Neural cell (in vitro differentiated cells): ENCODE results near the gene APBB1IP. TPM values are rescaled to one million over a fixed set of nuclear protein-coding genes. Genes with fewer than 3 reads are reported as not detected.
"Not testable (repeated sequence)": the region's sequence is repeated elsewhere in the genome, so short reads cannot be mapped to it uniquely, and the experiment has no call there.

Experiments used
- H2AFZ ChIP-seq: fragments of 200-600, 300-800 bp; sonication (generic), shearing (Covaris generic); 2 replicates; pipeline ENCODE4 v1.6.0; 2014; ENCODE audit warnings: low read depth, mild to moderate bottlenecking, antibody characterized with exemption, low read length, moderate library complexity
- H3F3A ChIP-seq: fragments of 200-600 bp; shearing (Covaris generic); 2 replicates; pipeline ENCODE4 v1.6.1; 2016; ENCODE audit warnings: mild to moderate bottlenecking, moderate library complexity, mixed read lengths, antibody characterized with exemption, low read length; ENCODE audit not compliant: insufficient read depth, poor library complexity, severe bottlenecking
- H3K27ac ChIP-seq: fragments of 200-600, 300-800 bp; sonication (generic), shearing (Covaris generic); 2 replicates; pipeline ENCODE4 v1.5.1; 2014; ENCODE audit warnings: mild to moderate bottlenecking, low read length, moderate library complexity
- H3K27me3 ChIP-seq: fragments of 300-800, 200-600 bp; sonication (generic), shearing (Covaris generic); 2 replicates; pipeline ENCODE4 v1.6.0; 2014; ENCODE audit warnings: mild to moderate bottlenecking, low read depth, low read length, moderate library complexity; ENCODE audit not compliant: insufficient read depth
- H3K36me3 ChIP-seq: fragments of 300-800, 200-600 bp; sonication (generic), shearing (Covaris generic); 2 replicates; pipeline ENCODE4 v1.5.1; 2014; ENCODE audit warnings: mild to moderate bottlenecking, antibody characterized with exemption, low read length, moderate library complexity; ENCODE audit not compliant: insufficient read depth
- H3K4me2 ChIP-seq: fragments of 300-800, 200-600 bp; sonication (generic), shearing (Covaris generic); 2 replicates; pipeline ENCODE4 v1.6.0; 2014; ENCODE audit warnings: mild to moderate bottlenecking, low read length
- H3K4me3 ChIP-seq: fragments of 300-800, 200-600 bp; sonication (generic), shearing (Covaris generic); 2 replicates; pipeline ENCODE4 v1.5.1; 2014; ENCODE audit warnings: mild to moderate bottlenecking, low read length, moderate library complexity
- H3K79me2 ChIP-seq: fragments of 200-600 bp; shearing (Covaris generic); replicated peaks from 2 replicates; pipeline ENCODE4 v1.6.0; 2014; ENCODE audit warnings: mild to moderate bottlenecking, low read length, moderate library complexity; ENCODE audit not compliant: insufficient read depth
- H3K9ac ChIP-seq: fragments of 300-800, 200-600 bp; sonication (generic), shearing (Covaris generic); 2 replicates; pipeline ENCODE4 v1.6.1; 2016; ENCODE audit warnings: mild to moderate bottlenecking, low read length, mixed read lengths
- H3K9me2 ChIP-seq: fragments of 200-600 bp; shearing (Covaris generic); 2 replicates; pipeline ENCODE4 v1.6.1; 2016; ENCODE audit warnings: mild to moderate bottlenecking, low read length, mixed read lengths; ENCODE audit not compliant: insufficient read depth
- H3K9me3 ChIP-seq: fragments of 200-600, 300-800 bp; sonication (generic), shearing (Covaris generic); 2 replicates; pipeline ENCODE4 v1.6.1; 2016; ENCODE audit warnings: mild to moderate bottlenecking, mixed run types, low read length, moderate library complexity, mixed read lengths
- H4K20me1 ChIP-seq: fragments of 200-600 bp; shearing (Covaris generic); 2 replicates; pipeline ENCODE4 v1.6.1; 2016; ENCODE audit warnings: mild to moderate bottlenecking, mixed run types; ENCODE audit not compliant: insufficient read depth
- CTCF ChIP-seq: fragments of 450-650 bp; IDR thresholded peaks from 2 replicates; pipeline ENCODE4 v1.5.1; 2014; ENCODE audit warnings: antibody characterized with exemption, mild to moderate bottlenecking, moderate library complexity; ENCODE audit not compliant: poor library complexity, severe bottlenecking
- EZH2 ChIP-seq: fragments of 200-600, 300-800 bp; shearing (Covaris generic), sonication (generic); IDR thresholded peaks from 2 replicates; pipeline ENCODE4 v1.6.1; 2014; ENCODE audit warnings: antibody characterized with exemption, low read length, borderline replicate concordance, mild to moderate bottlenecking; ENCODE audit not compliant: insufficient read depth, poor library complexity, severe bottlenecking
- MXI1 ChIP-seq: fragments of 450-650 bp; conservative IDR thresholded peaks from 2 replicates; pipeline ENCODE4 v1.6.1; 2014; ENCODE audit warnings: antibody characterized with exemption, mild to moderate bottlenecking; ENCODE audit not compliant: poor library complexity, severe bottlenecking
- POLR2AphosphoS5 ChIP-seq: IDR thresholded peaks from 2 replicates; pipeline ENCODE4 v1.6.1; 2012
- RAD21 ChIP-seq: fragments of 450-650 bp; conservative IDR thresholded peaks from 2 replicates; pipeline ENCODE4 v1.6.1; 2014; ENCODE audit warnings: antibody characterized with exemption, mild to moderate bottlenecking, moderate library complexity
- SMC3 ChIP-seq: fragments of 450-650 bp; conservative IDR thresholded peaks from 2 replicates; pipeline ENCODE4 v1.6.1; 2014; ENCODE audit warnings: antibody characterized with exemption, mild to moderate bottlenecking, moderate library complexity; ENCODE audit not compliant: poor library complexity
- TAF1 ChIP-seq: IDR thresholded peaks from 2 replicates; pipeline ENCODE4 v1.6.1; 2012; ENCODE audit warnings: low read depth
- polyA plus RNA-seq: library from polyadenylated mRNA; depleted of rRNA; stranded (reverse); fragments of >200 nt; gene quantifications from 2 replicates; pipeline ENCODE4 v1.2.3, GENCODE V29; 2014
- TF ChIP-seq, protein P1 (sequence below): IDR thresholded peaks from 2 replicates; pipeline ENCODE4 v1.6.1; 2012; ENCODE audit warnings: borderline replicate concordance

The APBB1IP gene
- polyA plus RNA-seq, 1 donor from 2014 or later = not detected

DNA sequence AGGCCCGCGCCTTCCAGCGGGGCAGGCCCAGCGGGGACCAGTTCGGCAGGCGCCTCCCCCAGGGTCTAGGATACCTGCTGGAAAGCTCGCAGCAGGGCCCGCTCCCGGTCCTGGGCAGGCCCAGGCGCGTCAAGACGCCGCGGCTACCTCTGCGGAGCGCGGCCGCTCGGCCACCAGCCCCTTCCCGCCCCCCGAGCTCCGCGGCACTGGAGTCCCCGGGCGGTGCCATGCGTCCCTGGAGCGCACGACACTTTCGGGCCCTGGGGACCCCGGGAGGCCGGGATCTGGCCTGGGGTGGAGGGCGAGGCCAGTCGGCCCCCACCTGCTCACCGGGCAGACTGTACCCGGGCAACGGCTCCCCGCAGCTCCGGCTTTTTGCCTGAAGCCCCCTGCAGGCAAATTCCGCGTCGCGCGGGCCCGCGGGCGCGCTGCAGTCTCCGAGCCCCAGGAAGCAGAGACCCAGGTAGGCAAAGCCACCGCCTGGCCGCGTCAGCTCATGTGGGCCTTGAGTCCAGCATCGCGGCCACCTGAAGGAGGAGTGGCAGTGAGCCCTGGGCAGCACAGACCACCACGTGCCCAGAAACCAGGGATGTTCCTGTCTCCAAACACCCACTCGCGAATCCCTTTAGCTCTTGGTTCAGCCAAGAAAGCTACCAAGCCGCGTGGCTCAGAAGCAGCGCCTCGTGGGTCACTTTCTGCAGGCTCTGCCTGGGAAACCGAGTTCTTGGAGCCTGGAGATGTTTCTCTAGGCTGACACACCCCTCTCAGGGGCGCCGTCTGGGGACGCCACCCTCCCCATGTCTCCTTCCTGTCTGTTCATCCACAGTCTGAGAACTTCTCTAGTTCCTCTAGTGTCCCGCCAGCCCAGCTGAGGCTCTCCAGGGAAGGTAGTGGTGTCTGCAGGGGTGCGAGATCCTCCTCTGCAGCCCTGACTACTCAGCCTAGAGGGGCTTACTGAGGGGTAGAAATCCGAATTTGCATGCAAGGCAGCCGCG, 46.1 kb upstream of the APBB1IP start:
- Histone ChIP-seq H3K4me2 (no peak overlapping the region), H4K20me1 (no peaks in the 10 kb centered on the region), H3K27me3 (no peaks in the 10 kb centered on the region), H2AFZ (no peak overlapping the region), H3K4me3 (no peak overlapping the region), H3K27ac (no peak overlapping the region), H3K9me3 (no peaks in the 10 kb centered on the region), H3K9me2 (no peaks in the 10 kb centered on the region), H3K9ac (no peak overlapping the region), H3F3A (no peaks in the 10 kb centered on the region), H3K79me2 (no peaks in the 10 kb centered on the region), H3K36me3 (no peaks in the 10 kb centered on the region)
- TF ChIP-seq EZH2 = no peak

DNA sequence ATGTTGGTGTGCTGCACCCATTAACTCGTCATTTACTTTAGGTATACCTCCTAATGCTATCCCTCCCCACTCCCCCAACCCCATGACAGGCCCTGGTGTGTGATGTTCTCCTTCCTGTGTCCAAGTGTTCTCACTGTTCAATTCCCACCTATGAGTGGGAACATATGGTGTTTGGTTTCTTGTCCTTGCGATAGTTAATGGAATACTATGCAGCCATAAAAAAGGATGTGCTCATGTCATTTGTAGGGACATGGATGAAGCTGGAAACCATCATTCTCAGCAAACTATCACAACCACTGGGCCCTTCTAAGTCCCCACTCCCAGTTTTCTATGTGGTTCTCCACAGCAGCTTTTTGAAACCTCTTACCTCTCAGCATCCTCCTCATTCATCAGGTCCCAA, 39.8 kb upstream of the APBB1IP start:
- H3K9me3 ChIP-seq, H3F3A ChIP-seq, H3K36me3 ChIP-seq: not testable (repeated sequence)

GRCh38 chr10:26407406-26407969, 30.7 kb upstream of the APBB1IP start:
- Histone ChIP-seq H3K9me3 (no peaks in the 10 kb centered on the region), H3K9ac (no peak overlapping the region), H3K4me3 (no peak overlapping the region), H4K20me1 (no peaks in the 10 kb centered on the region), H3K9me2 (no peaks in the 10 kb centered on the region), H3F3A (no peaks in the 10 kb centered on the region), H3K79me2 (no peaks in the 10 kb centered on the region), H3K27ac (no peak overlapping the region), H3K27me3 (no peaks in the 10 kb centered on the region), H2AFZ (no peak overlapping the region), H3K4me2 (no peak overlapping the region), H3K36me3 (no peaks in the 10 kb centered on the region)
- TF ChIP-seq MXI1 (no peak), EZH2 (no peak), CTCF (no peak)

More for the DNA sequence above, 39.8 kb upstream of the APBB1IP start:
- not testable (repeated sequence) for H3K27me3 ChIP-seq, H3K79me2 ChIP-seq, H3K9ac ChIP-seq, H3K9me2 ChIP-seq, H4K20me1 ChIP-seq, H3K4me2 ChIP-seq, H3K27ac ChIP-seq, H3K4me3 ChIP-seq, H2AFZ ChIP-seq

GRCh38 chr10:26408858-26409494, 29.2 kb upstream of the APBB1IP start:
- Histone ChIP-seq H3K4me3 (no peak overlapping the region), H3K9ac (no peak overlapping the region)

More at GRCh38 chr10:26408858-26409494, 29.2 kb upstream of the APBB1IP start:
- no peaks in the 10 kb centered on the region for H3K9me3 ChIP-seq
- TF ChIP-seq, protein P1, sequence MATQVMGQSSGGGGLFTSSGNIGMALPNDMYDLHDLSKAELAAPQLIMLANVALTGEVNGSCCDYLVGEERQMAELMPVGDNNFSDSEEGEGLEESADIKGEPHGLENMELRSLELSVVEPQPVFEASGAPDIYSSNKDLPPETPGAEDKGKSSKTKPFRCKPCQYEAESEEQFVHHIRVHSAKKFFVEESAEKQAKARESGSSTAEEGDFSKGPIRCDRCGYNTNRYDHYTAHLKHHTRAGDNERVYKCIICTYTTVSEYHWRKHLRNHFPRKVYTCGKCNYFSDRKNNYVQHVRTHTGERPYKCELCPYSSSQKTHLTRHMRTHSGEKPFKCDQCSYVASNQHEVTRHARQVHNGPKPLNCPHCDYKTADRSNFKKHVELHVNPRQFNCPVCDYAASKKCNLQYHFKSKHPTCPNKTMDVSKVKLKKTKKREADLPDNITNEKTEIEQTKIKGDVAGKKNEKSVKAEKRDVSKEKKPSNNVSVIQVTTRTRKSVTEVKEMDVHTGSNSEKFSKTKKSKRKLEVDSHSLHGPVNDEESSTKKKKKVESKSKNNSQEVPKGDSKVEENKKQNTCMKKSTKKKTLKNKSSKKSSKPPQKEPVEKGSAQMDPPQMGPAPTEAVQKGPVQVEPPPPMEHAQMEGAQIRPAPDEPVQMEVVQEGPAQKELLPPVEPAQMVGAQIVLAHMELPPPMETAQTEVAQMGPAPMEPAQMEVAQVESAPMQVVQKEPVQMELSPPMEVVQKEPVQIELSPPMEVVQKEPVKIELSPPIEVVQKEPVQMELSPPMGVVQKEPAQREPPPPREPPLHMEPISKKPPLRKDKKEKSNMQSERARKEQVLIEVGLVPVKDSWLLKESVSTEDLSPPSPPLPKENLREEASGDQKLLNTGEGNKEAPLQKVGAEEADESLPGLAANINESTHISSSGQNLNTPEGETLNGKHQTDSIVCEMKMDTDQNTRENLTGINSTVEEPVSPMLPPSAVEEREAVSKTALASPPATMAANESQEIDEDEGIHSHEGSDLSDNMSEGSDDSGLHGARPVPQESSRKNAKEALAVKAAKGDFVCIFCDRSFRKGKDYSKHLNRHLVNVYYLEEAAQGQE = no peak
- no peak for TF ChIP-seq SMC3
- TF ChIP-seq POLR2AphosphoS5 = no peak
- TF ChIP-seq MXI1 = no peak
- no peak for TF ChIP-seq TAF1
- TF ChIP-seq RAD21 = no peak
- no peaks in the 10 kb centered on the region for H4K20me1 ChIP-seq
- H2AFZ ChIP-seq = no peak overlapping the region
- no peaks in the 10 kb centered on the region for H3K79me2 ChIP-seq
- no peaks in the 10 kb centered on the region for H3K27me3 ChIP-seq
- no peak overlapping the region for H3K27ac ChIP-seq
- no peak overlapping the region for H3K4me2 ChIP-seq
- H3F3A ChIP-seq = no peaks in the 10 kb centered on the region
- H3K9me2 ChIP-seq = no peaks in the 10 kb centered on the region
- H3K36me3 ChIP-seq = no peaks in the 10 kb centered on the region
